ENCODE measurements around the gene MALSU1. TPM values are rescaled to one million over a fixed set of nuclear protein-coding genes. Genes with fewer than 3 reads are reported as not detected.

Gene MALSU1
- total and polyA plus RNA-seq, 2 experiments from 2014 or later, result 86.7 to 99.5 TPM

- Histone ChIP-seq H3K27ac (no peak overlapping the region), H3K9me3 (ENCODE audit: low read depth) (no peaks in the 10 kb centered on the region), H3K36me3 (no peaks in the 10 kb centered on the region), H3K27me3 (no peaks in the 10 kb centered on the region), H3K4me3 (no peak overlapping the region), H3K4me1 (ENCODE audit: low read depth) (peaks cover 6% of the 10 kb centered on the region)
- DNase-seq (ENCODE audit: low read depth in 1 of 2, low spot score in 1 of 2), result no peak
- TF ChIP-seq CTCF (IDR thresholded peaks at IDR 0.05; ENCODE audit: low read depth, low read length), result no peak
Observed at GRCh38 chr7:23294549-23295400, 4.4 kb upstream of the MALSU1 start.

GRCh38 chr7:23295401-23295697, 3.8 kb upstream of the MALSU1 start:
- no peak for DNase-seq (ENCODE audit: low read depth in 1 of 2, low spot score in 1 of 2)
- H3K4me1 ChIP-seq (ENCODE audit: low read depth), result peaks cover 10% of the 10 kb centered on the region
- H3K27me3 ChIP-seq, result no peaks in the 10 kb centered on the region
- H3K36me3 ChIP-seq, result no peaks in the 10 kb centered on the region
- no peak overlapping the region for H3K4me3 ChIP-seq
- H3K27ac ChIP-seq, result no peak overlapping the region
- no peaks in the 10 kb centered on the region for H3K9me3 ChIP-seq (ENCODE audit: low read depth)
- TF ChIP-seq CTCF (IDR thresholded peaks at IDR 0.05; ENCODE audit: low read depth, low read length), result no peak

GRCh38 chr7:23298141-23298881, 828 bp upstream of the MALSU1 start:
- no peaks in the 10 kb centered on the region for H3K9me3 ChIP-seq (ENCODE audit: low read depth)
- no peaks in the 10 kb centered on the region for H3K27me3 ChIP-seq
- H3K4me1 ChIP-seq (ENCODE audit: low read depth), result peaks cover 16% of the 10 kb centered on the region
- H3K4me3 ChIP-seq, result peak overlapping the region; percentile 90
- DNase-seq (ENCODE audit: low read depth in 1 of 2, low spot score in 1 of 2), result peak; percentile 35 to 84
- H3K27ac ChIP-seq, result peak overlapping the region; percentile 90
- peaks cover 2% of the 10 kb centered on the region for H3K36me3 ChIP-seq
- TF ChIP-seq CTCF (IDR thresholded peaks at IDR 0.05; ENCODE audit: low read depth, low read length), result no peak

GRCh38 chr7:23299770-23300300, 696 bp downstream of the MALSU1 start:
- Histone ChIP-seq H3K4me1 (ENCODE audit: low read depth) (peaks cover 16% of the 10 kb centered on the region), H3K36me3 (peaks cover 2% of the 10 kb centered on the region), H3K27me3 (no peaks in the 10 kb centered on the region), H3K9me3 (ENCODE audit: low read depth) (no peaks in the 10 kb centered on the region), H3K4me3 (peak overlapping the region; percentile 90), H3K27ac (peak overlapping the region; percentile 90)
- peak in 1 of 2 donors; percentile 23 for DNase-seq (ENCODE audit: low read depth in 1 of 2, low spot score in 1 of 2)
- TF ChIP-seq CTCF (IDR thresholded peaks at IDR 0.05; ENCODE audit: low read depth, low read length), result no peak

GRCh38 chr7:23306936-23307521, 7.9 kb downstream of the MALSU1 start:
- Histone ChIP-seq H3K36me3 (peaks cover 37% of the 10 kb centered on the region), H3K27me3 (no peaks in the 10 kb centered on the region), H3K4me3 (no peak overlapping the region), H3K4me1 (ENCODE audit: low read depth) (no peaks in the 10 kb centered on the region), H3K9me3 (ENCODE audit: low read depth) (no peaks in the 10 kb centered on the region), H3K27ac (peak overlapping the region; percentile 60)
- TF ChIP-seq CTCF (IDR thresholded peaks at IDR 0.05; ENCODE audit: low read depth, low read length), result no peak
- no peak for DNase-seq (ENCODE audit: low read depth in 1 of 2, low spot score in 1 of 2)
